ENCODE results near the gene CPVL.

The CPVL gene

DNA sequence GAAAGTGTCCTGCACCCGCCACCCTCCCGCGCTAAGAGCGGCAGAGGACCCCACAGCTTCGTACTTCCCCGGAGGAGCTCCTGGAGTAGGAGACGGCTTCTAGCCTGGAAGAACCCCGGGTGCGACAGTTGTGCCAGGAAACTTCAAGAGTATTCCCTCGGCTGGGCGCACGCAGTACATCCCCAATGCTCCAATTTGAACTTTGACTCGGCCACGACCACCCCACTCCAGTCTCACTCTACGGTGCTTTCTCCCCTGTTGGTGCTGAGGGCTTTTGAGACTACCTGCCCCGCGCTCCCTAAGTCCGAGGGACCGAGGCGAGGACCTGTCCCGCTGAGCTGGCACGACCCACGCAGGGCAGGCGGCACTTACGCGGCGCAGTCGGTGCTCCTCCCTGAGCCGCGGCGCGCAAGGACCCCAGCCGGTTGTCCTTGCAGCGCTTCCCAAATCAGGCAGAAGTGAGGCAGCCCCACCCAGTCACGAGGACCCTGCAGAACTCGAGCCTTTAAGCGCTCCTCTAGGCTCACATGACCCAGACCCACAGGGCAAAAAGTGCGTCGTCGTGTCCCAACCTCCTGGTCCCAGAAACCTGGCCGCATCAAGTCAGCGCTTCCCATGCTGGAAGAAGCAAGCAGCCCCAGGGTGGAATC is at the start of gene CPVL:
TSS of gene CPVL (minus strand) at position 481 of the 650 bp plus-strand sequence. CDS start 25,476 bp downstream, outside the sequence.
- peak; percentile 72 for DNase-seq

DNA sequence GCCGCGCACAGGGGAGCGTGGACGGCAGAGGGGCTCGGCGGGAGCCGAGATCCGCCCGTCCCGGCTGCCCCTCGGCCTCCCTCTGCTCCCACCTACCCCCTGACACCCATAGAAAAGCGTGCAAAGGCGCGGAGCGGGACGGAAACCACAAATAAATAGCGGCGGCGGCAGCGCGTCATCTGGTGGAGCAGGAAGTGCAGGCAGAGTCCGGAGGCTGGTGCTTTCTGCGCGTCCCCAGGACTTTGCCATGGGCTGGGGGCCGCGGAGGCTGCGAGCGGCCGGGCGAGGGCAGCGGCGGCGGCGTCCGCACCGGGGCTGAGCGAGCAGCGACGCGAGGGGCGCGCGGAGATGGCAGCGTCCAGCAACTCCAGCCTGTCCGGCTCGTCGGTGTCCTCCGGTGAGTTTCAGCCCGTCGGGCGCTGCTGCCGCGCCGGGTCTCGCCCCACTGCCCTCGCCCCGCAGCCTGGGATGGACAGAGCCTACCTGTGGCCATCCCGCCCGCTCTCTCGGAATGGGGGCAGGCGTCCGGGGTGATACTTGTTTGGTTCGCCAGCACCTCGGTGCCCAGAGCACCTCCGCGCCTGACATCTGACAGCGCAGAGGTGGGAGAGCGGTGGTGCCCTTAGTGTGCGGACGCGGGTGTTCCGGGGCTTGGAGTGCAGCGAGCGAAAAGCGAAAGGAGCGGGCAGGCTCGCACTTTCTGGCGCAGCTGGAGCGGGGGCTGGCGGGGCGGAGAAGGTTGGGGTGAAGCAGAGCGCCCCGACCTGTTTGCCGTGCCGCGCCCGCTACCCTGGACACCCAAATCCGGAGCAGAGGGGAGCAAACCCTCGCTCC is 48.5 kb upstream of the CPVL start, which contains the start of gene CHN2:
TSS of gene CHN2 (plus strand) at position 182 of the 834 bp plus-strand sequence.
- peak; percentile 93 for DNase-seq

DNA sequence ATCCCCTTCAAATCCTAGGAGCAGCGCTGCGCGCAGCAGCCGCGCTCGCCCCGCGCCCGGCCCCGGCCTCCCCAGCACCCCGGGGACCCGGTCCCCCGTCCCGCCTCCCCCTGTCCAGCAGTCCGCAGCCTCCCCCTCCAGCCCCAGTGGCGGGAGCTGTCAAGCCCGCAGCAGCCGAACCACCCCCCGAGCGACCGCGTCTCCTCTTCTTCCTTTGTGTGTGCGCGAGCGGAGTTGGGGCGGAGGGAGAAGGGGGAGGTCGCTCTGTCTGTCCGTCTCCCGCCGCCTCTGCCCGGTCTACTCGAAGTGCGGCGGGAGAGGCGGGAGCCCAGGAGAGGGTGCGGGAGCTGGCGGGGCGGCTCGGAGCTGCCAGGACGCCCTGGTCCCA is 47.9 kb upstream of the CPVL start:
- DNase-seq: peak; percentile 92

DNA sequence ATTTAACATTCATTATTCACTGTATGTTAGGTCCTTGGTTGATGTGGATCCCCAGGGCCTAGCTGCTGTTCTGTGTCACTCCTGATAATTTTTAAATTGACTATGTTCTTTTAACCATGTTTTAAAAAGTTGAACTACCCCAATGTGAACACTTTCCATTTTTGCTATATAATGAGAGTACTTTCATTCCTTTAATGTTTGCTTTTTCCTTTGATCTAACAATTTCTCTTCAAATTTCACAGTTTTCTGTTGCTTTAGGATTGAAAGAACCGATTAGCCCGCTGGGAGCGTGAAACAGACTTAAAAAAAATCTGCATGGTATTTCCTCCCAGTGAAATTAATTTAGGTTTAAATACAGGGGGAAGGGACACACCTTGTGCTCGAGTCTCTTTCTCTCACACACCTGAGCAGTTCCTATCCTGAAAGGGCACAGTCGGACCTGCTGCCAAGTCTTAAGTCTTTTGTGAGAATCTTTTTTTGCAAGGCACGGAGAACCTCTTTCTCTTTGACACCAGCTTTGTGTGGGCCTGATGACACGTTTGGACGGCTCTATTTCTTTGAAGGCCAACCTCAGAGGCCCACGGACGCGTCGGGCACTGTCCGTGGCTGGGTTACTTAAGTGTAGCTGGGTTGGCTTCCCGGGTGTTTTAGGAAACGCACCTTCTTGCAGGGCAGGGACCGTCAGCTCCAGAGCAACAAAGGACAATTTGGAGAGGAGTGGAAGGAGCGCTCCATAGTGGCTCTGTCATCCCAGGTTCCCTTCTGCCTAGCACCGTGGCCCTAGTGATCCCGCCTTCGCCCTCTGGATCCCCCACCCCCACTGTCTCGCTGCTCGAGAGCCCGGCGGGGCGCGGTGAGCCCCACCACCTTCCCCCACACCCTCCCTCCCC is 47.2 kb upstream of the CPVL start:
- DNase-seq: peak; percentile 79

DNA sequence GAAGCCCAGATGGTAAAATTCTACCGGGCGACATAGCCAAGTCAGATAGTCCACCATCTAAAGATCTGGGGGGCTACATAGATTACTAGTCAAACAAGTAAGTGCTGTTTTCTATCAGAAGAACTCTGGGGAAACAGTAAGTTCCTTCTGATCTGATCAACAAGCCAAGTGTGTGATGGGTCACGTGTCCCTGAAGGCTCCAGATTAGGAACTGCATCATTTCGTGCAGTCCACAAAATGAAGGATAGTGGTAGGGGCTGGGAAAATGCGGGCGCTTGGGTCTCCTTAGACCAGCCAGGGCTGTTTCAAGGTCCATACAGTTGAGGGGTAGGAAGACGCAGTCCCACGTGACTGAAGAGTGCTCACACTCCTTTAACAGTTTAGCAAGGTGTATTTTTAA is 46.5 kb upstream of the CPVL start:
- DNase-seq: peak; percentile 18

DNA sequence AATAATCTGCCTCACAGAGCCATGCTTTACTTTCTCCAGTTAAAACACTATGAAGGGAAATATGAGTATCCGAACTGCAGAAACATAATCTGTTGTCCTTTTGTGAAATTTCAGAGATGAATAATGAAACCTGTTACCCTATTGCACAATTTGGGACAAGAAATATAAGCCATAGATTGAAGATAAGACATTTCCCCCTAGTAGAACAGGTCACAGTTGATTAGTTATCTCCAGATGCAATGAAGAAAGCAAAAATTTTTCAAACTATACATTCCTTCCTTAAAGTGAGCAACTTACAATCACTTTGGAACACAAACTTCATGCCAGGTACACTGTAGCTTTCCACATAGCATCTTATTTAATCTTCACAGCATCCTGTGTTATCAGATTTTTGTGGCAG is 46.0 kb upstream of the CPVL start:
- DNase-seq: no peak

DNA sequence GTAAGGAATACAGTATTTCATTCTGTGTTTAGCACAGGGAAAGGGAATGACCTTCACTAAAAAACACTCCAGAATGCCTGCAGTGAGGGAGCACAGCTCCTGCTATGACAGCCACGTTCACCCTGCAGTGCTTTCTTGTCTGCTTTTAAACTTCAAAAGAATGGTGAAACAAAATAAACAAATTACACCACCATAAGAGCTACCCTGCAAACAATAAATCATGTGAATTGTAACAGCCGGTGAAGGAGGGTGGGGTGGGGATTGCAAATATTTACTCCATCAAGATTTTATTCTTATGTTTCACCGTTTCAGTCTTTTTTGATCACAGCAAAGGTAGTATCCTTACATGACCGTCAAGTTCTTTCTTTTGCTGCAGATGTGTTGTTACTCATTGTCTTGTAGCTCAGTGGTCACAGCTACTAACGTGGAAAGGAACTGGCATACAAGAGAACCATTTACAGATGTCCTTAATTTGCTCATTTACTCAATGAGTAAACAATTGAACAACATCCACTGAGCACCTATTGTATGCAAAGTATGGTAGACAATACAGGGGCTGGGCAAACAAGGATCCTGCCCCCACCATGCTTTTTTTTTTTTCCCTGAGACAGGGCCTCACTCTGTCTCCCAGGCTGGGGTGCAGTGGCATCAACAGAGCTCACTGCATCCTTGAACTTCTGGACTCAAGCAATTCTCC is 44.2 kb upstream of the CPVL start:
- DNase-seq: peak; percentile 86

DNA sequence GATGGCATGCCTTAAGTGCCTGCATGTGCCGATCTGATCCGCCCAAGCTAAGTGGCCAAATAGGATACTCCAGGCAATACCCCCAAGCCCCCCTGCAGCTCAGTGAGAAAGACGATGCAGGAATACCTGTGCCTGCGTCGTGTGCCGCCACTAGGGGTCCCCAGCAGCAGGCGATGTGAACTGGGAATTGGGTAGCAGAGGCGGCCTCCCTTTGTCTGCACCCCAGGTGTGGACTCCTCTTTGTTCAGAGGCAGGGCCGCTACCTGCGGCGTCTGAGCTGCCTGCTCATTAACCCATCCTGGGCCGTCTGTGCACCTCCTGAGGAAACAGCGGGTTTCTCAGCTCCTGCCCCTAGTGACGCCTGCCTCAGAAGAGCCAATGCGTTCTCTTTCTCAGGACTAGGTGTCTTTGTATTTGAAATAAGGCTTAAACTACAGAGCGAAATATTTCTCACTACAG is 43.4 kb upstream of the CPVL start:
- peak; percentile 97 for DNase-seq

DNA sequence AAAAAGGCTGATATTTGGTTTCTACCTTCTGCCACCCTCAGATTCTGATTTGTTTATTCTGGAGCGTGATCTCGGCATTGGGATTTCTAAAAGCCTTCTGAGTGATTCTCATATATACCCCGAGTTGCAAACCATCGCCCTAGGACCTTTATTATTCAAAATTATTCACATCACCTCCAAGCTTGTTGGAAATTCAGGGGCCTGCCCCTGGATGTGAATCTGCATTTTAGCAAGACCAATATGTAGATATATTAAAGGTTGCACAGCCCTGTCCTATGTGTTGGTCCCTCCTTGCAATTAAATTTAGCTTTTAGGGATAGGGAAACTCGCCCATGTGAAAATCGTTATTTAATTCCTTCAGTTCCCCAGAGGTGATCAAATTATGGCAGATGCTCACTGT is 39.3 kb upstream of the CPVL start:
- DNase-seq: no peak

DNA sequence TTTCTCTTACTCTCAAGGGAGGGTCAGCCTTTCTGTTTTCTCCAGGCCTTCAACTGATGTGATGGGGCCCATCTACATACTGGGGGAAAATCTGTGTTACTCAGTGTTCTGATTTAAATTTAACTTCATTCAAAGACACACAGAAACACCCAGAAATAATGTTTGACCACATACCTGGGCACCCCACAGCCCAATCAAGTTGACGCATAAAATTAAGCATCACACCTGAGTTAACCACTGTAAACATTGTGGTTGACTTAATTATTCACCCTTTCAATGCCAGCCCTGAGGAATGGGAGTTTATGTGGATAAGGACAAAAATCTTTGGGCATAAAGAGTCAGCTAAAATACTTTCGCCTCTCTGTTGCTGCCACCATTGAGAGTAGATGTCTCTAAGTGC is 38.3 kb upstream of the CPVL start:
- no peak for DNase-seq

DNA sequence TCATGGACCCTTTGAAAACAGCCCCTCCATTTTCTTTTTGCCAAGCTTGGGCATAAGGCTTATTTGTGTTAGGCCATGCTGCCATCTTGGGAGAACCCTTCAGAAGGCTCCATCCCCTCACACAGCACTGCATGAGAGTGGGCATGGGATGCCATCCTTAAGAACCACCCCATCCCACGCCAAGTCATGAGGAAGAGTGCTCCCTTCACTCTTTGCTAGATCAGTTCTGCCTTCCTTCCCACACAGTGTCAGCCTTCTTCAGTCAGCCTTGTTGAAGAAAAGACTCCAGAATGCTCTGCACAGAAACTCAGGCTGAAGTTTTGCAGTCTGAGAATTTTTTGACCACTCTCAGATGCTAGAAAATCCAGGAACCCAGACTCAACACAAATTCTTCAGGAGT is 32.8 kb upstream of the CPVL start:
- DNase-seq: no peak

DNA sequence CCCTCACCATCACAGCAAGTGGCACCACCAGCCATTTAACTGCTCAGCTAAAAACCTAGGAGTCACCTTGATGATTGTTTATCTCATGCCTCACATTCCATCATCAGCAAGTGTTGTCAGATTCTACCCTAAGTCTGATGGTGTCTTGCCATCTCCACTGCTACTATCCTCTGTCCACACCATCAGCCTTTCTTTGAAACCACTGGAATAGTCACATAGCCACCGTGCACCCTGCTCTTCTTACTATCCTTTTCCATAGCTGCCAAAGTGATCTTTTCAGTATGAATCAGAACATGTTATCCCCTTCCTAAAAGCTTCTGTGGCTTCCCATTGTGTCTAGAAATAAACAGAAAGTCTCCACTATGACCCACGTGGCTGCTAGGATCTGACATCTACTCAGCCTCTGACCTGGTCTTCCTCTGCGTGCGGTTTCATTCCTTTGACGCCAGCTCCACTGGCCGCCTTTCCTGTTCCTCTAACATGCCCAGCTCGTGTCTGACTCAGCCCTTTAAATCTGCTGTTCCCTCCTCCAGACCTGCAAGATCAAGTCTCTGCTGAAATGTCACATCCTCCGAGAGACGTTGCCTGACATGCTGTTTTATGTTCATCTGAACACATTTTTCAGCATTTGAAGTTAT is 31.7 kb upstream of the CPVL start:
- no peak for DNase-seq

DNA sequence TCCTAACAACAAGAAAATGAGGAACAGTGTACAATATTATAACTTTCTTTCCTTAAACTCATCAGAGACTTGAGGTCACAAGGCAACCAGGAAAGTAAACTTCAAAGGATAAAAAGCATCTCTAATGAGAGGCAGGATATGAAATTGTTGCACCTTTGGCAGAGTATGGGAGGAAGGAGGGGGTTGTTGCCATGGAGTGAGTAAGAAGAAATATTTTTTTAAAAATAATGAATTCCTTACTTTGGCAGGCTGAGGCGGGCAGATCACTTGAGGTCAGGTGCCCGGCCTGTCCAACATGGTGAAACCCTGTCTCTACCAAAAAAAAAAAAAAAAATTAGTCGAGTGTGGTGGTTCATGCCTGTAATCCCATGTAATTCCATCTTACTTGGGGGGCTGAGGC is 27.1 kb upstream of the CPVL start:
- no peak for DNase-seq

DNA sequence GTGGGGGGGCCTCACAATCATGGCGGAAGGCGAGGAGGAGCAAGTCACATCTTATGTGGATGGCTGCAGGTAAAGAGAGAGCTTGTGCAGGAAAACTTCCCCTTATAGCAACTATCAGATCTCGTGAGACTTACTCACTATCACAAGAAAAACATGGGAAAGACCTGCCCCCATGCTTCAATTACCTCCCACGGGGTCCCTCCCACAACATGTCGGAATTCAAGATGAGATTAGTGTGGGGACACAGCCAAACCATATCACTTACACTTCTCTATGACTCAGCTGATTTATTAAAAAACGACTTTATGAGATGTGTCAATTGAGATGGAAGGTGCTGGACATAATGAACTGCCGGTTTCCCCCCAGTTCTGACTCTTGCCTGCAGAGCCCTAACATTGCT is 24.4 kb upstream of the CPVL start:
- DNase-seq: no peak

DNA sequence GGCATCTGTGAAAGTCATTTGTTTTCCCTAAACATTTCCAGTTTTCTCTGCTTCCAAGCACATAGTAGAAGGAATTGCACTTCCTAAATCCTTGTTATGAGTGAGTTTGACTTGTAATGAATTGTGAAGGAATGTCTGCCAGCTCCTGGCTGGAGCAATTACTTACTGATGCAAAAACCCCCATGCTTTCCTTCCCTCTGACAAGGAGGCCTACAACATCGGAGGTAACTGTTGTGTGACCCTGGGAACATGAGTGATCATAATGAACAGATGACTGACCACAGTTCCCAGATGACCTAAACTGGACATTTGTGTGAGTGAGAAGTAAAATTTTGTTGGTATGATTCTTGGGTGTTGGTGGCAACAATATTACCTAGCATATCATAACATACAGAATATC is 21.4 kb upstream of the CPVL start:
- DNase-seq: no peak

DNA sequence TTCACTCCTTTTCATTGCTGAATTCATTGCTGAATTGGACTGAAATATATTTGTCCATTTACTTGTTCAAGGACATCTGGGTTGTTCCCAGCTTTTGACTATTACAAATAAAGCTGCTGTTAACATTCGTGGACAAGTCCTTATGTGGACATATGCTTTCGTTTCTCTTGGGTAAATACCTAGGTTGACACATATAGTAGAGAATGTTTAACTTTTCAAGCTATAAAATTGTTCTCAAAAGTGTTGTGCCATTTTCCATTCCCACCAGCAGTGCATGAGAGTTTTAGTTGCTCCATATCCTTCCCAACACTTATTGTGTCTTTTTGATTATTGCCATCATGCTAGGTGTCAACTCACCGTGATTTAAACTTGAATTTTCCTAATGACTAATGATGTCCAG is 17.5 kb upstream of the CPVL start:
- DNase-seq: peak; percentile 76

DNA sequence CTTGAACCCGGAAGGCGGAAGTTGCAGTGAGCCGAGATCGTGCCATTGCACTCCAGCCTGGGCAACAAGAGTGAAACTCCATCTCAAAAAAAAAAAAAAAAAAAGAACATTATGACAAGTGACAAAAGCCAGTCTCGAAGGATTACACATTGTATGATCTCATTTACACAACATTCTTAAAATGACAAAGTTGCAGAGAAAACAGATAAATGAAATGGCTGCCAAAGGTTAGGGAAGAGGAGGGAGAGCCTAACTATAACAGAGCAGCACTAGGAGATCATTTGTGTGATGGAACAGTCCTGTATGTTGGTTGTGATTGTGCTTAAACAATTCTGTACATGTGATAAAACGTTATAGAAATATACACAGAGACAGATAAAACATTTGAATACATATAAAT is 16.2 kb upstream of the CPVL start:
- no peak for DNase-seq

DNA sequence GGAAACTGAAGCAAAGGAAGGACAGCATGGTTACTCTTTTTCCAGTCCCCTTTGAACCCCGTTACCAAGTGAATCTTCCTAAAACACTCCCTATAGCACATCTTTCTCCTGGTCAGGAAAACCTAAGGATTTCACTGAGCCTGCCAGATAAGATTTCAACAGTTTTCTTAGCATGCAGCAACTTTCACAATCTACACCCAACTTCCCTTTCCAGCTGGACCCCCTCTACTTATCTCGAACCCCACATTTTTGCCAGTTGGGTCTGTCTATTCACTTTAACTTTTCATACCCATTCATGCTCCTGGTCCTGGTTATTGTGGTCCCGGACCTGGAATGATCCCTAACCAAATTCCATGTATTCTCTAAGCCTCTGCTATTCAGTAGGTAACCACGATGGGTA is 14.9 kb upstream of the CPVL start:
- no peak for DNase-seq

DNA sequence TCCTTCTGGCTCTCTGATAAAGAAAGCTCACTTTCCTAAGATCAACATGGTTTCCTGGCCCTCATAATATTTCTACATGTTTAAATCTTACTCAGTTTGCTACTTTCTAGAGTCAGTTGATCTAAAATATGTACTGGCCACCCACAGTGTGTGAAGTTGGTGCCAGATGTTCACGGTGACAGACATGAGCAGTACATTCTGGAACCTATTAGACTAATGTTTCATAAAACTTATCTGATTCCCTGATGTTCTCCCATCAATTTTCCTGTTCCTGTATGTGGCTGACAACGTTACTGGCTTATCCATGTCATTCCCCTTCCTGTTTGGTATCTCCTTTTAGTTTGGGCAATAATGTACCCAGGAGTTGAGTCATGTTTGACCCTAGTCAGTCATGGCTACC is 13.7 kb upstream of the CPVL start:
- no peak for DNase-seq

DNA sequence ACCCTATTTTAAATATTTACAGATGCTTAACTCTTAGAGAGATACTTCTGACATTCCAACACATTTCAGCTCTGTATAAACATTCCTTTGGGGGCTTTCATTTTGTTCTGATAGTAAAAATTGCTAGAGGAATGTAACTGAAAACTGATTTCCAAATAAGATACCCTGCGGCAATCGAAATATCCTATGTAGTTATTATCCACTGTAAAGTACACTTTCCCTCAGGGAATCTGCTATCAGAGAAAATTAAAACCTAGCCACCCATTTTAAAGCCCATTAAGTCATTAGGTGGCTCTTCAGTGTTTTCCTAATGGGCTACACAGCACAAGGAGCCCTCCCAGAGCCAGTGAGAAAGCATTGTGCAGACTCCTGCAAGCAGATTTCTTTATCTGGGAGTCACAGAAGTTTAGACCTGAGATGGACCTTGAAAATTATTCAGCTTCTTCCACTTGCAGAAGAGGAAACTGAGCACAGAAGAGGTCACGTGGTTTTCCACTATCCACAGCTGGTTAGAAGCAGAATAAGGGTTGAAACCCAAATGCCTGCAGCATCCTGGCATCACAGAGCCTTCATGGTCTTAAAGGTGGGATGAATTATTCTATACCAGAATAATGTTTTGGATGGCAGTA is 12.6 kb upstream of the CPVL start:
- no peak for DNase-seq

DNA sequence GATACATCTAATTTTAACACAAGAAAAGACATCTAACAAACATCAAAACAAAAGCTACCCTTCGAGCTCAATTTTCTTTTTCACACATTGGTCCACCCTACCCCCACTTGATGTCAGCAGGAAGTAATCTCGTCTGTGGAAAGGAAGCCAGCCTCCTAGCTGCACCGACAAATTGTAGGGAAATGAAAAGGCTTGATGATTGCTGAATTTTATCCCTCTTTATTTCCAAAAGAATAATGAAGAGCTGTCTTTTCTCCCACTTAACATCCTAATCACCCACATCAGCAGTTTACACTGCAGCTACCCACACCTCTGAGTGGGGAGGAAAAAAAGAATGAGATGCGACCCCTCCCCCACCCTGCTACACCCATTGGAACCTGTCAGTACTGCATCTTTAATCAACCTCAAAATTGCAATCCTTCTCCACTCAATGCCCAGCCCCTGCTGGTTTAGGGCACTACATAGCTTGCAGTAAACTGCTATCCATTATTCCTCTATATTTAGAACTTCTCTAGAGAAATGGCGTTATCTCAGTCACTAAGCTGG is 10.6 kb upstream of the CPVL start:
- DNase-seq: peak; percentile 23
